ENCODE measurements around the gene DSC3.

DSC3 gene

GRCh38 chr18:30992231-30992630, 50.3 kb downstream of the DSC3 start:
- no peak for DNase-seq (ENCODE audit: low read depth)
- no peak overlapping the region for H3K4me3 ChIP-seq (replicated peaks; ENCODE audit: low read depth, low read length)
- no peak for TF ChIP-seq CTCF (IDR thresholded peaks at IDR 0.05; ENCODE audit: low read length, missing control alignments)

DNA sequence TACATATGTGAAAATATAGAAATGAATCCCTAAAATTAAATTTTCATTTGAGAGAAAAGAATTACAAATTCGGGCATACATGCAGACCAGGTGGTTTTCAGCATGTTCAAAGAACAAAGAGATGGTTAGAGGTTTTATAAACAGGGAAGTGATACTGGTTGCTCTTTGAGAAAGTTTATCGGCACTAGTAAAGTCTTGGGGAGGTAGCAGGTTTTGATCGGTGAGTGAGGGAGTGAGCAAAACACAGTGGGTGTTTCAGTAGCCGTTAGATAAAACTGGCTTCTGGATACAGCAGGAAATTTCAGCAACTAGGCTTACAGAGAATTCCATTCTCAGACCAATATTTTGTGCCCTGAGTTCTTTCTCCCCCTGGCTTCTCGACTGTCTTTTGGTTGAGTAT, 51.1 kb downstream of the DSC3 start:
- DNase-seq (ENCODE audit: low read depth) = no peak
- no peak for TF ChIP-seq CTCF (IDR thresholded peaks at IDR 0.05; ENCODE audit: low read length, missing control alignments)
- H3K4me3 ChIP-seq (replicated peaks; ENCODE audit: low read depth, low read length) = no peak overlapping the region

GRCh38 chr18:30989141-30989540, 53.4 kb downstream of the DSC3 start:
- H3K4me3 ChIP-seq (replicated peaks; ENCODE audit: low read depth, low read length) = no peak overlapping the region
- TF ChIP-seq CTCF (IDR thresholded peaks at IDR 0.05; ENCODE audit: low read length, missing control alignments) = no peak
- no peak for DNase-seq (ENCODE audit: low read depth)

DNA sequence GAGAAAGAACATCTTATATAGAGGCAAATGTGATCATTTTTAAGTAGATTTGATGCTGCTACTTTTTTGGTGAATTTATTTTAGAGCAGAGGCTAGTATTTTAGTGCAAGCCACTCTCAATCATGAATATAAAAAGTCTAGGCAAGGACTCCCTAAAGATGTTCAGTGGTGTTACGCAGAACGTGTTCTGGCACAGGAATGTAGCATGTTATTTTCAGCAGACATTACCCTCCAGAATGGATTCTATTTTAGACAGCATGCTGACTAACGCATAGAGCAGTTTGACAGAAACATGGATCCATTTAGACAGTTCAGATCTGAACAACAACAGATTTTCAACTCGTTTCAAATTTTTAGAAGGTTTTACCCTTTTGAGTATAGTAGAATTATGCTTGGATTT, 54.1 kb downstream of the DSC3 start:
- no peak for DNase-seq (ENCODE audit: low read depth)
- TF ChIP-seq CTCF (IDR thresholded peaks at IDR 0.05; ENCODE audit: low read length, missing control alignments) = no peak

DNA sequence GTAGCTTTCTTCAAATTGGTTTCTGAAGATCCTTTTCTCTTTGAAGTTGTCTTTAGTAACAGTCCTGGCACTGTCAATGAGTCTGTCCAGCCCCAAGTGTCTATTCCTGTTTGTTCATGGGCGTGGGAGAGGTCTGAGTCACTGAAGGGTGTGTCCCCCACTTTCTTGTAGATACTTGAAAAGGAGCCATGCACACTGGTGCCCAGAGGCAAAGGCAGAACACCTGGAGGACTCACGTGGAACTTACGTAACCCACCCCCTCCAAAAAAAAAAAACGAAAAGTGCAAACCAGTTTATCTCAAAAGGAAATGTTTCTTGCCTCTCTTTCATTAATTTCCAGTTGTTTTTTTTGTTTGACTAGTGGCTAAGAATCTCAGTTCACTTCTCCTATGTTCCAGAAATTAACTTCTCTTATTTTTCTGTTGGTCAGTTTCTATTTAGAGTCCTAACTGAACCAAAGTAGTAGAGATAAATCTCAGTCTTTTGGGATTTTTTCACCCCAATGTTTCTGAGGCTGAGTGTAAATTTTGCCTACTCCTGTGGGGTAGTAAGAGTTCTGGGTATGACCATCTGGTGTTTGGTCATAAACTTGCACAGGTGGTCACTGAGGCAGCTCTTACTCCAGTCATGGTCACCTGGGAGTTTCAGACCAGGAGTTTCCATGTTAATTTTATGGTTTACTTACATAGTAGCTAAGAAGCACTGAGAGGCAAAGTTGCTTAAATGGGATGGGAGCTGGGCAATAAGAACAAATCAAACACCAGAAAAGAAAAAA, 54.9 kb downstream of the DSC3 start:
- no peak for TF ChIP-seq CTCF (IDR thresholded peaks at IDR 0.05; ENCODE audit: low read length, missing control alignments)
- peak; percentile 36 for DNase-seq (ENCODE audit: low read depth)
- H3K4me3 ChIP-seq (replicated peaks; ENCODE audit: low read depth, low read length) = no peak overlapping the region

More for the DNA sequence above, 54.1 kb downstream of the DSC3 start:
- no peak overlapping the region for H3K4me3 ChIP-seq (replicated peaks; ENCODE audit: low read depth, low read length)

DNA sequence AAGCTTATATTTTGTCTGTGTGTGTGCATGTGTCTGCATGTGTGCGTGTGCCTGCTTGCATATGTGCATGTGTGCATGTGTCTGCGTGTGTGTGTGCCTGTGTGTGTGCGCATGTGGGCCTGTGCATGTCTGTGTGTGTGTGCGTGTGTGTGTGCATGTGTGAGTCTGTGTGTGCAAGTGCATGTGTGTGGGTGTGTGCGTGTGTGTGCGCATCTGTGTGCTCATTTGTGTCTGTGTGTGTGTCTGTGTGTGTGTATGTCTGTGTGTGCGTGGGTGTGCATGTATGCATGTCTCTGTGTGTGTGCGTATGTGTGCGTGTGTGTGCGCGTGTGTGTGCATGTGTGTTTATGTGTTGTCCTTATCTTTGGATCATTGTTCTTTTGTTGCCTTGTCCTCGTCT, 56.8 kb downstream of the DSC3 start:
- no peak for TF ChIP-seq CTCF (IDR thresholded peaks at IDR 0.05; ENCODE audit: low read length, missing control alignments)
- no peak overlapping the region for H3K4me3 ChIP-seq (replicated peaks; ENCODE audit: low read depth, low read length)
- DNase-seq (ENCODE audit: low read depth) = no peak

Measured in fibroblast of pulmonary artery (primary cell).